Effector memory CD4-positive, alpha-beta T cell (primary cell): ENCODE data around the gene NDUFS4.

Experiments used
- DNase-seq, 3 donors: peaks; one replicate each; pipeline ENCODE4 v3.0.0-alpha.2; 2020
- H3K27ac ChIP-seq: 2 replicates; pipeline ENCODE4 v1.7.0; 2013; ENCODE audit warnings: mild to moderate bottlenecking, low read length, moderate library complexity; ENCODE audit not compliant: insufficient read depth, poor library complexity, severe bottlenecking
- H3K27me3 ChIP-seq: replicated peaks from 2 replicates; pipeline ENCODE4 v1.7.0; 2013; ENCODE audit warnings: mild to moderate bottlenecking, low read length; ENCODE audit not compliant: insufficient read depth, control insufficient read depth, poor library complexity, severe bottlenecking
- H3K36me3 ChIP-seq: 2 replicates; pipeline ENCODE4 v1.7.0; 2013; ENCODE audit warnings: mild to moderate bottlenecking, low read length, moderate library complexity; ENCODE audit not compliant: control insufficient read depth, insufficient read depth
- H3K4me1 ChIP-seq: 2 replicates; pipeline ENCODE4 v1.7.0; 2013; ENCODE audit warnings: low read length, mild to moderate bottlenecking; ENCODE audit not compliant: control insufficient read depth, insufficient read depth, poor library complexity, severe bottlenecking
- H3K4me3 ChIP-seq: 2 replicates; pipeline ENCODE4 v1.7.0; 2013; ENCODE audit warnings: low read length, low read depth, mild to moderate bottlenecking; ENCODE audit not compliant: insufficient read depth, poor library complexity, severe bottlenecking
- H3K9me3 ChIP-seq: 2 replicates; pipeline ENCODE4 v1.7.0; 2013; ENCODE audit warnings: mild to moderate bottlenecking, low read length, moderate library complexity; ENCODE audit not compliant: control insufficient read depth

The NDUFS4 gene

DNA sequence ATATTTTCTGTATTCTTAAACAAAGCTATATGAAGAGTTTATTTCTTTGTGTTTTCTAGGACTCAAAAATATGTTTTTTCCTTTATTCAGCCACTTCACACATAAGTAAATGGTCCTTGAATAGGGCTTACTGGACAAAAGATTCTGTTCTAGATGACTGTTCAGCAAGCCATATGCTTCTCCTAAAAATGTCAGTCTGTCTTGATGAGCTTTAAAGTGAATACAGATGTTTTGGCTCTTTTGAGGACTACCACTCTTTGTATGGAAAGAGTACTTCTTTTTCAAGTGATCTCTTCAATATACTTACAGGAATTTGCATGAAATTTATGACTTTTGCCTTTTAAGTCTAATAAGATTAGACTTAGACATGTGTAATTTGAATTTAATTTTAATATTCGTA is 8.4 kb downstream of the NDUFS4 start:
- H3K27me3 ChIP-seq = no peaks in the 10 kb centered on the region
- no peak for DNase-seq
- no peaks in the 10 kb centered on the region for H3K9me3 ChIP-seq
- peaks cover 3% of the 10 kb centered on the region for H3K4me1 ChIP-seq
- peaks cover 3% of the 10 kb centered on the region for H3K36me3 ChIP-seq
- no peak overlapping the region for H3K27ac ChIP-seq
- H3K4me3 ChIP-seq = no peak overlapping the region

GRCh38 chr5:53569453-53569852 is 9.0 kb downstream of the NDUFS4 start:
- no peak overlapping the region for H3K4me3 ChIP-seq
- no peaks in the 10 kb centered on the region for H3K9me3 ChIP-seq
- H3K27me3 ChIP-seq = no peaks in the 10 kb centered on the region
- peaks cover 3% of the 10 kb centered on the region for H3K4me1 ChIP-seq
- no peak for DNase-seq
- H3K36me3 ChIP-seq = peaks cover 3% of the 10 kb centered on the region
- H3K27ac ChIP-seq = no peak overlapping the region

GRCh38 chr5:53571403-53571802 is 11.0 kb downstream of the NDUFS4 start:
- no peak overlapping the region for H3K4me3 ChIP-seq
- no peak for DNase-seq
- no peaks in the 10 kb centered on the region for H3K27me3 ChIP-seq
- no peaks in the 10 kb centered on the region for H3K36me3 ChIP-seq
- H3K9me3 ChIP-seq = no peaks in the 10 kb centered on the region
- H3K4me1 ChIP-seq = peaks cover 3% of the 10 kb centered on the region
- no peak overlapping the region for H3K27ac ChIP-seq

GRCh38 chr5:53575101-53575500 is 14.7 kb downstream of the NDUFS4 start:
- Histone ChIP-seq H3K27me3 (no peaks in the 10 kb centered on the region), H3K36me3 (no peaks in the 10 kb centered on the region), H3K4me1 (no peaks in the 10 kb centered on the region), H3K4me3 (no peak overlapping the region), H3K9me3 (no peaks in the 10 kb centered on the region), H3K27ac (no peak overlapping the region)
- DNase-seq = no peak

GRCh38 chr5:53575831-53576230 is 15.4 kb downstream of the NDUFS4 start:
- H3K9me3 ChIP-seq = no peaks in the 10 kb centered on the region
- no peaks in the 10 kb centered on the region for H3K27me3 ChIP-seq
- DNase-seq = no peak
- no peaks in the 10 kb centered on the region for H3K36me3 ChIP-seq
- H3K27ac ChIP-seq = no peak overlapping the region
- no peak overlapping the region for H3K4me3 ChIP-seq
- no peaks in the 10 kb centered on the region for H3K4me1 ChIP-seq

GRCh38 chr5:53576674-53577073 is 16.2 kb downstream of the NDUFS4 start:
- H3K4me3 ChIP-seq = no peak overlapping the region
- no peaks in the 10 kb centered on the region for H3K27me3 ChIP-seq
- no peak overlapping the region for H3K27ac ChIP-seq
- no peaks in the 10 kb centered on the region for H3K4me1 ChIP-seq
- H3K9me3 ChIP-seq = no peaks in the 10 kb centered on the region
- no peaks in the 10 kb centered on the region for H3K36me3 ChIP-seq
- no peak for DNase-seq

- Histone ChIP-seq H3K4me3 (no peak overlapping the region), H3K36me3 (no peaks in the 10 kb centered on the region), H3K9me3 (no peaks in the 10 kb centered on the region), H3K27me3 (no peaks in the 10 kb centered on the region), H3K27ac (no peak overlapping the region), H3K4me1 (no peaks in the 10 kb centered on the region)
- DNase-seq = no peak
Measured at GRCh38 chr5:53578854-53579253, 18.4 kb downstream of the NDUFS4 start.

DNA sequence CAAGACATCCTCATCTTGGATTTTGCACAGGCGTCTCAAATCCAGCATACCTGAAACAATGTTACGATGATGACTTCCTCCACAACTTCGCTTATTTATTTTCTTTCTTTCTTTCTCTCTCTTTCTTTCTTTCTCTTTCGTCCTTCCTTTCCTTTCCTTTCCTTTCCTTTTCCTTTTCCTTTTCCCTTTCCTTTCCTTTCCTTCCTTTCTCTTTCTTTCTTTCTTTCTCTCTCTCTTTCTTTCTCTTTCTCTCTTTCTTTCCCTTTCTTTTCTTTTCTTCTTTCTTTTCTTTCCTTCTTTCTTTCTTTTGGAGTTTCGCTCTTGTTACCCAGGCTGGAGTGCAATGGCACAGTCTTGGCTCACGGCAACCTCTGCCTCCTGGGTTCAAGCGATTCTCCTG is 20.1 kb downstream of the NDUFS4 start:
- H3K36me3 ChIP-seq = no peaks in the 10 kb centered on the region
- H3K4me3 ChIP-seq = no peak overlapping the region
- DNase-seq = no peak
- H3K27me3 ChIP-seq = no peaks in the 10 kb centered on the region
- H3K27ac ChIP-seq = no peak overlapping the region
- H3K4me1 ChIP-seq = no peaks in the 10 kb centered on the region
- no peaks in the 10 kb centered on the region for H3K9me3 ChIP-seq

DNA sequence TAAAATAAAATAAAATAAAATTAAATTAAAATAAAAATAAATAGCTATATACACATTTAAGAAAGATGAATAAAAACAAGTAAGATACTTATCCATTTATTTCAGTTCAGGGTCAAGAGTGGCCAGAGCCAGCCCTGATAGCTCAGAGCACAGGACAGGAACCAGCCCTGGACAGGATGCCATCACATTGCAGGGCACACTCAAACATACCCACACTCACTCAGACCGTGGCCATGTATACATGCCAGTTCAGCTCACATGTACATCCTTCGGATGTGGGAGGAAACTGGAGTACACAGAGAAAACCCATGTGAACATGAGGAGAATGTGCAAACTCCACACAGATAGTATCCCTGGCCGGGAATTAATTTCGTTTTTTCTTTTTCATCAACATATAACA is 21.8 kb downstream of the NDUFS4 start:
- Histone ChIP-seq H3K4me3 (no peak overlapping the region), H3K27me3 (no peaks in the 10 kb centered on the region), H3K27ac (no peak overlapping the region), H3K4me1 (no peaks in the 10 kb centered on the region), H3K36me3 (no peaks in the 10 kb centered on the region), H3K9me3 (no peaks in the 10 kb centered on the region)
- DNase-seq = no peak

DNA sequence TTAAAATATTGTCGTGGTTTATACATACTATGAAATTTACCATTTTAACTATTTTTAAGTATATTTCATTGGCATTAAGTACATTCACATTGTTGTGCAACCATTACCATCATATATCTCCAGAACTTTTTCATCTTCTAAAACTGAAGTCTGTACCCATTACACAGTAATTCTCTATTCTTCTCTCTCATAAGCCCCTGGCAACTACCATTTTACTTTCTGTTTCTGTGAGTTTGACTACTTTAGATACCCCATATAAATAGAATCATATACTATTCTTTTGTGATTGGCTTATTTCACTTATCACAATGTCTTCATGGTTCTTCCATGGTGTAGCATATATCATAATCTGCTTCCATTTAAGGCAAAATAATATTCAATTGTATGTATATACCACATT is 30.3 kb downstream of the NDUFS4 start:
- H3K4me1 ChIP-seq = peaks cover 6% of the 10 kb centered on the region
- no peak overlapping the region for H3K27ac ChIP-seq
- H3K9me3 ChIP-seq = no peaks in the 10 kb centered on the region
- no peaks in the 10 kb centered on the region for H3K27me3 ChIP-seq
- no peaks in the 10 kb centered on the region for H3K36me3 ChIP-seq
- no peak for DNase-seq
- no peak overlapping the region for H3K4me3 ChIP-seq

DNA sequence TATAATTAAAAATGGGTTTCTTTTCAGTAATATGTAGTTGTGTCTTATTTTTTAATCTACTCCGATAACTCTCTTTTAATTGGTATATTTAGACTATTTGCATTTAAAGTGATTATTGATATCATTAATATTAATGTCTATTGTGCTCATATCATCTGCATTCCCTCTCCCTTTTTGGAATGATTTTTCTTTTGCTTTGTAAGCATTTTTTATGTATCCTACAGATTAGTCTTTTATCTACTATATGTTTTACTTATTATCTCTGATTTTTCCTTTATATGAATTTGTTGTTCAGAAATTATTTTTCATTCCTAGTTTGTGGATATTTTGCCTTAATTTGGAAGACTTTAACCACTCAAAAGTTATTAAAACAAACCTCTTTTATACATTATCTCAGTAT is 34.0 kb downstream of the NDUFS4 start:
- Histone ChIP-seq H3K9me3 (no peaks in the 10 kb centered on the region), H3K36me3 (no peaks in the 10 kb centered on the region), H3K4me3 (no peak overlapping the region), H3K27ac (no peak overlapping the region), H3K27me3 (no peaks in the 10 kb centered on the region), H3K4me1 (peaks cover 1% of the 10 kb centered on the region)
- DNase-seq = no peak
